Activated CD4-positive, alpha-beta memory T cell treated with anti-CD3 and anti-CD28 coated beads for 36 hours (primary cell): ENCODE data around the gene CDK5. TPM values are rescaled to one million over a fixed set of nuclear protein-coding genes. Genes with fewer than 3 reads are reported as not detected.
"Not testable (repeated sequence)": the region's sequence is repeated elsewhere in the genome, so short reads cannot be mapped to it uniquely, and the experiment has no call there.

ENCODE experiments used
- CTCF ChIA-PET: fragments of 350-600 bp; sonication (Branson Sonifier 250); formaldehyde crosslinking; loops from one replicate; lab custom pipeline; 2021; ENCODE audit warnings: antibody characterized with exemption, inconsistent platforms; lab: Charles Lee
- POLR2A ChIA-PET: fragments of 350-600 bp; sonication (Branson Sonifier 250); formaldehyde crosslinking; loops from one replicate; lab custom pipeline; 2021; ENCODE audit warnings: antibody characterized with exemption; lab: Charles Lee
- DNase-seq: peaks from one replicate; pipeline ENCODE4 v3.0.0-alpha.2; 2020
- H3K27ac Mint-ChIP-seq: one replicate; pipeline ENCODE4 v1.8.0; 2021; ENCODE audit warnings: mixed read lengths
- H3K27me3 Mint-ChIP-seq: one replicate; pipeline ENCODE4 v1.8.0; 2021; ENCODE audit warnings: mixed read lengths
- H3K36me3 Mint-ChIP-seq: one replicate; pipeline ENCODE4 v1.8.0; 2021; ENCODE audit warnings: mixed read lengths
- H3K4me1 Mint-ChIP-seq: one replicate; pipeline ENCODE4 v1.8.0; 2021; ENCODE audit warnings: low read depth, mixed read lengths
- H3K4me3 Mint-ChIP-seq: one replicate; pipeline ENCODE4 v1.8.0; 2021; ENCODE audit warnings: mild to moderate bottlenecking, mixed read lengths
- H3K9me3 Mint-ChIP-seq: one replicate; pipeline ENCODE4 v1.8.0; 2021; ENCODE audit warnings: mixed read lengths
- intact Hi-C: fragments of 100-400 bp; cut with micrococcal nuclease; formaldehyde crosslinking; loops from one replicate; pipeline ENCODE4 v1.15.1; 2023
- total RNA-seq, 2 experiments: library from RNA; stranded (reverse); gene quantifications; one replicate each; pipeline ENCODE4 v1.2.3, GENCODE V29; 2021

CDK5 gene
- total RNA-seq, 2 experiments from 2014 or later = 12.8 to 14.1 TPM

DNA sequence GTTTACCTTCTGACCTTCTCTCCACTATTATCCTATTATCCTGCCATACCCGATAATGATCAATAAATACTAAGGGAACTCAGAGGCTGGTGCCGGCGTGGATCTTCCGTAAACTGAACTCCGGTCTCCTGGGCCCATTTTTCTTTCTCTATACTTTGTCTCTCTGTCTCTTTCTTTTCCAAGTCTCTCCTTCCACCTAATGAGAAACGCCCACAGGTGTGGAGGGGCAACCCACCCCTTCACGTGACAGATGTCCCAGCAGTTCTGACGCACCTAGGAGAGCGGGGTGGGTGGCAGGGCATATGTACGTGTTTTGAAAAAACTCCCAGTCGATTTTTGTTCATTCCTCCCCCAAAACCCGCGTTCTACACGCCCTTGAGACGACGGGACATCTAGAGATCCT, 30.0 kb downstream of the CDK5 start:
- Mint-ChIP-seq H3K27ac (peak overlapping the region; percentile 90), H3K4me1 (peaks cover 18% of the 10 kb centered on the region), H3K4me3 (peak overlapping the region; percentile 94)
- intact Hi-C loops = loop anchor here (1.0 to 2.0 kb wide), 5 partner anchors 12 to 83 kb away; partner anchors contain the start of gene TMUB1
- DNase-seq, H3K36me3 Mint-ChIP-seq, H3K9me3 Mint-ChIP-seq, H3K27me3 Mint-ChIP-seq: not testable (repeated sequence)
- ChIA-PET POLR2A (interaction anchor here (1.5 kb wide), 3 partner anchors 9 to 17 kb away, joined by 9 to 11 read pairs (median 9); no protein-coding TSS in a partner anchor), CTCF (interaction anchor here (0.7 to 3.2 kb wide), 19 partner anchors 9 to 249 kb away, joined by 3 to 33 read pairs (median 6); partner anchors contain the start of genes SLC4A2 and TMUB1)

DNA sequence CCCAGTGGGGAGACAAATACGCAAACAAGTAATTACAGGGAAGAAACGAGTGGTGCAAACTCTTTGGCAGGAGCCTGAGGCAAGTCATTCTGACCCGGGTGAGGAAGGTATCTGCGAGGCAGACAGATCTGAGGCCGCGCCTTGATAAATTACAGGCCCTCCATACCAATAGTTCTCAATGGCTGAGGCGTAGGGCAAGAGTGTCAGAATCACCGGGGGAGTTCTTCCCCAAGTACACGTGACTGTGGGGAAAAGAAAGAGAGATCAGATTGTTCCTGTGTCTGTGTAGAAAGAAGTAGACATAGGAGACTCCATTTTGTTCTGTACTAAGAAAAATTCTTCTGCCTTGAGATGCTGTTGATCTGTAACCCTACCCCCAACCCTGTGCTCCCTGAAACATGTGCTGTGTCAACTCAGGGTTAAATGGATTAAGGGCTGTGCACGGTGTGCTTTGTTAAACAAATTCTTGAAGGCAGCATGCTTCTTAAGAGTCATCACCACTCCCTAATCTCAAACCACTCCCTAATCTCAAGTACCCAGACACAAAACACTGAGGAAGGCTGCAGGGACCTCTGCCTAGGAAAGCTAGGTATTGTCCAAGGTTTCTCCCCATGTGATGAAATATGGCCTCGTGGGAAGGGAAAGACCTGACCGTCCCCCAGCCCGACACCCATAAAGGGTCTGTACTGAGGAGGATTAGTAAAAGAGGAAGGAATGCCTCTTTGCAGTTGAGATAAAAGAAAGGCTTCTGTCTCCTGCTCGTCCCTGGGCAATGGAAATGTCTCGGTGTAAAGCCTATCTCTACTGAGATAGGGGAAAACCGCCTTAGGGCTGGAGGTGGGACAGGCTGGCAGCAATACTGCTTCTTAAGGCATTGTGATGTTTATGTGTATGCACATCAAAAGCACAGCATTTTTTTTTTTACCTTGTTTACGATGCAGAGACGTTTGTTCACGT, 30.6 kb downstream of the CDK5 start:
- H3K4me3 Mint-ChIP-seq = peak overlapping the region; percentile 94
- H3K27me3 Mint-ChIP-seq, H3K9me3 Mint-ChIP-seq, intact Hi-C loops, H3K36me3 Mint-ChIP-seq, DNase-seq: not testable (repeated sequence)
- ChIA-PET POLR2A (interaction anchor here (1.0 to 1.5 kb wide), 4 partner anchors 9 to 17 kb away, joined by 3 to 11 read pairs (median 9); no protein-coding TSS in a partner anchor), CTCF (interaction anchor here (1.2 to 3.2 kb wide), 11 partner anchors 8 to 97 kb away, joined by 5 to 33 read pairs (median 7); partner anchors contain the start of genes SLC4A2 and TMUB1)
- peak overlapping the region; percentile 90 for H3K27ac Mint-ChIP-seq
- H3K4me1 Mint-ChIP-seq = peaks cover 18% of the 10 kb centered on the region

DNA sequence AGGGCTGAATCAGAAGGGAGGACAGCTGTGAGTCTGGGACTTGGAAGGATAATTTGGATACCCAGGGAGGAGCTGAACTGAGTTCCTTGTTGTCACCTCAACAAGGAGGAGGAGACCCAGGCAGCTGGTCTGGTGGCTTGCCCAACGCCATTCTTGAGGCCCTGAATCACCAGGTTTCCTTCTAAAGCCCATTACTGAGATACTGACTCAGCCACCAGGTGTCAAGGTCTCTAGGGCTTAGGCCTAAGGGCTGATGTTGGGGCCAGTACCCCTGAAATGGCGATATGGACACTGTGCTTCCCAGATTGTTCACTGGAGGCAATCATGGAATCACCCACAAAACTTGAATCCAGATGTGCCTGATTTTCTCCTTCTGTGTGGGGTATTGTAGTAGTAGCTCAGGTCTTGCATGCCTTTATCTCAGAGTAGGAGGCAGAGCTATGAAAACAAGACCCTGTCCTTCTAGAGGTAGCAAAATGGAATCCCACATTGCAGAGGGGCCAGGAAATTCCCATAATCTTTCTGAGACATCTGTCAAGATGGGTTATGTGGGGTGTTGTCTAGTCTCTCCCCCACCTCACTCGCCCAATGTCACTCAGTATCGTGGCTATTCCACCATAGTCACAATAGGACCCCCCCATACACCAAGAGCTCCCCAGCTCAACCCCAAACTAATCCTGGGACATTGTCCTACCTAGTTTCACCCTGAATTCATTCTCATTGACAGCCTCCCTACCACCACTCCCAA, 31.6 kb downstream of the CDK5 start:
- peaks cover 2% of the 10 kb centered on the region for H3K27me3 Mint-ChIP-seq
- H3K27ac Mint-ChIP-seq = no peak overlapping the region
- H3K4me3 Mint-ChIP-seq = no peak overlapping the region
- intact Hi-C loops = no loop called here
- POLR2A ChIA-PET = interaction anchor here (1.0 to 1.7 kb wide), 2 partner anchors 16 to 55 kb away, joined by 3 read pairs; partner anchors contain the start of gene FASTK
- DNase-seq = no peak
- H3K9me3 Mint-ChIP-seq = no peaks in the 10 kb centered on the region
- H3K36me3 Mint-ChIP-seq = peaks cover 2% of the 10 kb centered on the region
- CTCF ChIA-PET = interaction anchor here (1.2 kb wide), 1 partner anchor 8 kb away, joined by 7 read pairs; no protein-coding TSS in a partner anchor
- H3K4me1 Mint-ChIP-seq = peaks cover 18% of the 10 kb centered on the region

DNA sequence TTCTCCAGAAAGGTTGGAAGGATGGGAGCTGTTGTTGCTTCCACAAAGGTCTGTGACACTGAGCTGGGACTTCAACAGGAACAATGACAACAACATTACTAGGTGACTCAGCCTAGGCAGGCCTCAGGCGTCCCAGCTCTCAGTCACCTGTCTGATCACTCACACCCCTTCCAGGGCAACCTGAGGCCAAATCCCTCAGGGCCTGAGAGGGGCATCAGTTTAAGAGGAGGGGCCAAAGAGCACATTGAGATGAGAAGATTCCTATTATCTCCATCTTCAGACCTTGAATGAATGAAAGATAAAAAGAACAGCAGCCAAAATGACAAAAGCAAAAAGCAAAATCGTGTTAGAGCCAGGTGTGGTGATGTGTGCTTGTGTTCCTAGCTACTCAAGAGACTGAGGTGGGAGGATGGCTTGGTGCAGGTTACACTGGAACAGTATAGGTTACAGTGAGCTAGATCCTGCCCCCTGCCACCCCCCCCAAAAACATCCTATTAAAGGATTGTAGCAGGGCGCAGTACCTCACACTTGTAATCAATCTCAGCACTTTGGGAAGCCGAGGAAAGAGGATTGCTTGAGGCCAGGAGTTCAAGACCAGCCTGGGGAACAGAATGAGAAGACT, 33.2 kb downstream of the CDK5 start, which contains the start of gene ATG9B:
Gene ATG9B, minus strand, starts transcription at position 60 of the 622 bp plus-strand sequence. CDS start 71 bp downstream, outside the sequence.
- intact Hi-C loops = no loop called here
- H3K27me3 Mint-ChIP-seq = peaks cover 5% of the 10 kb centered on the region
- ChIA-PET POLR2A (interaction anchor here (1.2 to 1.7 kb wide), 3 partner anchors 11 to 56 kb away, joined by 3 to 4 read pairs (median 4); partner anchors contain the start of gene FASTK), CTCF (no interaction called here)
- H3K9me3 Mint-ChIP-seq = no peaks in the 10 kb centered on the region
- H3K4me1 Mint-ChIP-seq = peaks cover 15% of the 10 kb centered on the region
- no peak within 1 kb of the TSS for H3K27ac Mint-ChIP-seq
- DNase-seq = no peak
- H3K4me3 Mint-ChIP-seq = no peak within 1 kb of the TSS
- H3K36me3 Mint-ChIP-seq = peaks cover 2% of the 10 kb centered on the region

DNA sequence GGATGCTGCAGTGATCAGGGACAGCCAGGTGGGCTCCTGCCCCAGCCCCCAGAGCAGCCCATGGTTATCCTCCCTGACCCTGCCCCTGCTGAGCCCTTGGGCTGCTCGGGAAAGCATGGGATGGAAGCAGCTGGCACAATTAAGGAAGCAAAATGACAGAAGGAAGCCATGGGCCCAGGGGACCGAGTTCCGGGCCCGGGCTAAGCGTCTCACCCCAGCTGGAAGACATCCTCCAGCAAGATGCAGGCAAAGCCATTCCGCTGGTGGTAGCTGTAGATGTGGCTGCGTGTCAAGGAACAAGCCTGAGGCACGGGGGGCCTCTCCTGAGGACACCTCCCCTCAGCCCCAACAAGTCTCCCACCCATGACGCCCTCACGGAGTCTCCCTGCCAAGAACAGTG, 34.5 kb downstream of the CDK5 start:
- peaks cover 17% of the 10 kb centered on the region for H3K4me1 Mint-ChIP-seq
- no peak for DNase-seq
- POLR2A ChIA-PET = interaction anchor here (1.2 kb wide), 1 partner anchor 12 kb away, joined by 4 read pairs; no protein-coding TSS in a partner anchor
- no peaks in the 10 kb centered on the region for H3K36me3 Mint-ChIP-seq
- no peaks in the 10 kb centered on the region for H3K9me3 Mint-ChIP-seq
- no peak overlapping the region for H3K27ac Mint-ChIP-seq
- H3K27me3 Mint-ChIP-seq = peaks cover 11% of the 10 kb centered on the region
- intact Hi-C loops = no loop called here
- no peak overlapping the region for H3K4me3 Mint-ChIP-seq
- CTCF ChIA-PET = no interaction called here

DNA sequence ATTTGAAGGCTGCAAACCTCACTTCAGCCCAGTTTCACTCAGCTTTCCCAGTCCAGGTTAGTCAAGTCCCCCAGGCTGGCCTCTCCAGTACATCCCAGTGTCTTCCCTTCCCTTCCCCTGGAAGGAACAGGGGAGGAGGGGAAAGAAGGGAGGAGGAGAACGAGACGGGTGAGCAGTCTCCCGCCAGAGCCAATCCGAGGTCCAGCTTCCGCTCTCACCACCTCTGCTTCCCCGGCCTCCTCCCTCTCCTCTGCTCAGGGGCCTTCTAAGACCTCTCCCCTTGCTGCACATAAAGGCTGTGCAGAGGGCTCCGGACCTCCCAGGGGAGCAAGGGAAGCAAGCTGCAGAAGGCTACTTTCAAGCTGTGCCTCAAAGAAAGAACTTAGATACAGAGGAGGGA, 37.5 kb downstream of the CDK5 start:
- Mint-ChIP-seq H3K36me3 (no peaks in the 10 kb centered on the region), H3K9me3 (no peaks in the 10 kb centered on the region), H3K4me1 (peaks cover 31% of the 10 kb centered on the region), H3K27me3 (peaks cover 11% of the 10 kb centered on the region), H3K4me3 (no peak overlapping the region), H3K27ac (no peak overlapping the region)
- intact Hi-C loops = no loop called here
- no peak for DNase-seq
- ChIA-PET POLR2A (interaction anchor here (0.6 kb wide), 1 partner anchor 662 kb away, joined by 6 read pairs; no protein-coding TSS in a partner anchor), CTCF (interaction anchor here (0.6 to 4.4 kb wide), 5 partner anchors 8 to 720 kb away, joined by 3 to 78 read pairs (median 3); partner anchors contain the start of gene ABCB8)

DNA sequence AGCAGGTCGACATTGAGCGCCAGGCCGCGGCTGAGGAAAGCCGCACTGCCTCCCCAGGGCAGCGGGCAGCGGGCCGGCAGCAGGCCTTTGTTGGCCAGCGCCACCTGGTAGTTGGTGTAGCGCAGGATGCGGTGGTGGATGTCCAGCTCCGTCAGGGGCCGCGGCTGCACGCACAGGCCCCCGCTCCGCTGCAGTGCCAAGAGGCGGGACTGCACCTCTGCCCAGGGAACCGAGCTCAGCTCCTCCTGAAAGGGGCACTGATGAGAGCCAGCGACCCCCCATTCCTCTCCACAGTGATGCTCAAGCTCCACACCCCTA, 38.6 kb downstream of the CDK5 start:
- no peaks in the 10 kb centered on the region for H3K36me3 Mint-ChIP-seq
- no peak for DNase-seq
- H3K27ac Mint-ChIP-seq = no peak overlapping the region
- CTCF ChIA-PET = interaction anchor here (0.9 to 4.4 kb wide), 22 partner anchors 9 to 121 kb away, joined by 3 to 78 read pairs (median 6); partner anchors contain the start of genes ABCB8, AGAP3 and NOS3
- peaks cover 11% of the 10 kb centered on the region for H3K27me3 Mint-ChIP-seq
- H3K4me3 Mint-ChIP-seq = no peak overlapping the region
- POLR2A ChIA-PET = interaction anchor here (1.0 to 2.1 kb wide), 4 partner anchors 9 to 62 kb away, joined by 4 to 9 read pairs (median 6); partner anchors contain the start of genes ABCB8 and FASTK
- peaks cover 42% of the 10 kb centered on the region for H3K4me1 Mint-ChIP-seq
- intact Hi-C loops = loop anchor here (2.0 kb wide), 1 partner anchor 56 kb away; no protein-coding TSS in a partner anchor
- no peaks in the 10 kb centered on the region for H3K9me3 Mint-ChIP-seq

DNA sequence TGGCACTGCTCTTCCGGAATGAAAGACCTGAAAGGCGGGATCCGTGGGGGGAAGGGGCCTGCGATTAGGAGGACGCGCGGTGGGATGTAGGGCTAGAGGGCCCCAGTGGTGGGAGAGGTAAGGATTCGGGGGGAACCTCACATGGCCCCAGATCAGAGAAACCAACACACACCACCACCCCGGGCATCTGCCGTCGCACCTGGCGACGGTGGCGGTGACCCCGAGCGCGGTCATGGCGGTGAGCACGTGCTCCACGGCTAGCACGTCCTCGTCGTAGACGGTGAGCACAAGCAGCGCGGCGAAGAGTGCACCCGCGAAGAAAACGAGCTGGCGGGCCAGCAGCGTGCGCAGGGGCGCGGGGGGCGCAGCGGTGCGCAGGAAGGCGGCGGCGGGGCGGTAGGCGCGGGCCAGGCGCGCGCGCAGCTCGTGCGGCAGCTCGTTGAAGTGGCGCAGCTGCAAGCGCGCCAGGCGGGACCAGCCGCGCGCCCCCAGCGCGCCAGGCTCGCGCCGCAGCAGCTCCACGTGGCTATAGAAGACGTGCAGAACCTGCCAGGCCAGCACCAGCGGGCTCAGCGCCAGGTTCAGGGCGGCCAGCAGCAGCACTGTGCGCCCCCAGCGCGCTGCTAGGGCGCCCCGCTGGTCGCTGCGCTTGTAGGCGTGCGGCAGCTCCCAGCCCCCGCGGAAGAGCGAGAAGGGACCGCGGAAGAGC, 39.1 kb downstream of the CDK5 start:
- peak; percentile 48 for DNase-seq
- Mint-ChIP-seq H3K36me3 (no peaks in the 10 kb centered on the region), H3K27ac (no peak overlapping the region), H3K9me3 (no peaks in the 10 kb centered on the region), H3K4me3 (peak overlapping the region; percentile 63), H3K27me3 (peaks cover 11% of the 10 kb centered on the region), H3K4me1 (peaks cover 43% of the 10 kb centered on the region)
- ChIA-PET CTCF (interaction anchor here (0.6 to 4.4 kb wide), 29 partner anchors 8 to 240 kb away, joined by 3 to 78 read pairs (median 4); partner anchors contain the start of genes ABCB8, AGAP3 and NOS3), POLR2A (interaction anchor here (0.6 to 2.1 kb wide), 6 partner anchors 10 to 214 kb away, joined by 3 to 9 read pairs (median 4); partner anchors contain the start of genes ABCB8 and FASTK)
- intact Hi-C loops = loop anchor here (1.0 to 2.0 kb wide), 2 partner anchors 56 to 120 kb away; no protein-coding TSS in a partner anchor

DNA sequence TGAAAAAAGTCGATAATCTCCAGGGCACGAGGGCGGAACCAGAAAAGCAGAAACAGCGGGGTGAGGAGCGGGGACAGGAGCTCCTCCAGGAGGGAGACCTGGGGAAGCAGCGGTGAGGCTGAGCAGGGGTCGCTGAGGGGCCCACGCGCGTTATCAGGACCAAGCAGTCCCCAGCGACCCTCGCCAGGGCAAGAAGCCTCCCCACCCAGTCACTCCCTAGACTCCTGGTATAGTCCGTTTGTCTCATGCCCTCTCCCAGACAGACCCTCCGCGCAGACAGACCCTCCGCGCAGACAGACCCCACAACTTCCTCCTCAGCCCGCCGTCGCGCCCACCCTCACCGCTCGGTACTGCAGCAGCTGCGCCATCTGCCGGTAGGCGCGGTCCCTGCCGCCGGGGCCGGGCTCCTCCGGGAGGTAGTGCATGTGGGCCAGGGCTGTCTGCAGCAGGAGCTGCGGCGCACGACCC, 39.7 kb downstream of the CDK5 start:
- no peaks in the 10 kb centered on the region for H3K9me3 Mint-ChIP-seq
- no peaks in the 10 kb centered on the region for H3K36me3 Mint-ChIP-seq
- intact Hi-C loops = loop anchor here (1.0 to 2.0 kb wide), 2 partner anchors 55 to 120 kb away; no protein-coding TSS in a partner anchor
- ChIA-PET POLR2A (interaction anchor here (0.6 to 2.1 kb wide), 6 partner anchors 10 to 215 kb away, joined by 3 to 9 read pairs (median 4); partner anchors contain the start of genes ABCB8 and FASTK), CTCF (interaction anchor here (0.6 to 4.4 kb wide), 32 partner anchors 8 to 239 kb away, joined by 3 to 78 read pairs (median 4); partner anchors contain the start of genes ABCB8, AGAP3 and NOS3)
- peak overlapping the region; percentile 63 for H3K4me3 Mint-ChIP-seq
- peaks cover 47% of the 10 kb centered on the region for H3K4me1 Mint-ChIP-seq
- peaks cover 11% of the 10 kb centered on the region for H3K27me3 Mint-ChIP-seq
- peak; percentile 86 for DNase-seq
- H3K27ac Mint-ChIP-seq = no peak overlapping the region
